Measurements from ENCODE around the gene ZBTB32.

GRCh38 chr19:35731779-35732405 lies 27.5 kb downstream of the ZBTB32 start:
- TF ChIP-seq CTCF (conservative IDR thresholded peaks at IDR 0.05; ENCODE audit: low read depth in 2 of 2) (no peak), EZH2 (IDR thresholded peaks at IDR 0.05; ENCODE audit: low read depth, unreplicated experiment) (no peak), EZH2phosphoT487 (IDR thresholded peaks at IDR 0.05; ENCODE audit: unreplicated experiment) (no peak), POLR2AphosphoS5 (IDR thresholded peaks at IDR 0.05; ENCODE audit: low read depth) (no peak), ZNF331 (CRISPR knock-in tag; IDR thresholded peaks at IDR 0.05; ENCODE audit: low read depth) (no peak), REST (IDR thresholded peaks at IDR 0.05; ENCODE audit: unreplicated experiment) (no peak), JUNB (IDR thresholded peaks at IDR 0.05; ENCODE audit: unreplicated experiment) (no peak), CREB1 (CRISPR knock-in tag; IDR thresholded peaks at IDR 0.05; ENCODE audit: low read depth) (no peak), STAT1 (IDR thresholded peaks at IDR 0.05; ENCODE audit: unreplicated experiment) (no peak), NANOG (IDR thresholded peaks at IDR 0.05; ENCODE audit: borderline replicate concordance) (no peak), ZNF114 (CRISPR knock-in tag; IDR thresholded peaks at IDR 0.05) (no peak)
- TF ChIP-seq, protein P1, sequence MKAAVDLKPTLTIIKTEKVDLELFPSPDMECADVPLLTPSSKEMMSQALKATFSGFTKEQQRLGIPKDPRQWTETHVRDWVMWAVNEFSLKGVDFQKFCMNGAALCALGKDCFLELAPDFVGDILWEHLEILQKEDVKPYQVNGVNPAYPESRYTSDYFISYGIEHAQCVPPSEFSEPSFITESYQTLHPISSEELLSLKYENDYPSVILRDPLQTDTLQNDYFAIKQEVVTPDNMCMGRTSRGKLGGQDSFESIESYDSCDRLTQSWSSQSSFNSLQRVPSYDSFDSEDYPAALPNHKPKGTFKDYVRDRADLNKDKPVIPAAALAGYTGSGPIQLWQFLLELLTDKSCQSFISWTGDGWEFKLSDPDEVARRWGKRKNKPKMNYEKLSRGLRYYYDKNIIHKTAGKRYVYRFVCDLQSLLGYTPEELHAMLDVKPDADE (IDR thresholded peaks at IDR 0.05), result no peak
